Measurements from ENCODE around the gene AMPD2.

AMPD2 gene

GRCh38 chr1:109630081-109630897 lies 10.7 kb downstream of the AMPD2 start:
- TF ChIP-seq CTCF (IDR thresholded peaks at IDR 0.05), result peak; percentile 46
- TF ChIP-seq ZFX (IDR thresholded peaks at IDR 0.05; ENCODE audit: borderline replicate concordance), result no peak
- H3K27ac ChIP-seq, result no peak overlapping the region

- TF ChIP-seq CTCF (IDR thresholded peaks at IDR 0.05) (no peak), ZFX (IDR thresholded peaks at IDR 0.05; ENCODE audit: borderline replicate concordance) (no peak)
- no peak overlapping the region for H3K27ac ChIP-seq
These were observed 11.4 kb downstream of the AMPD2 start for GRCh38 chr1:109630898-109631512.

- TF ChIP-seq CTCF (IDR thresholded peaks at IDR 0.05) (no peak), ZFX (IDR thresholded peaks at IDR 0.05; ENCODE audit: borderline replicate concordance) (no peak)
- H3K27ac ChIP-seq, result peak overlapping the region; percentile 44
These were observed 12.2 kb downstream of the AMPD2 start for GRCh38 chr1:109631513-109632505.

GRCh38 chr1:109632671-109633346 lies 13.2 kb downstream of the AMPD2 start:
- TF ChIP-seq CTCF (IDR thresholded peaks at IDR 0.05) (no peak), ZFX (IDR thresholded peaks at IDR 0.05; ENCODE audit: borderline replicate concordance) (no peak)
- H3K27ac ChIP-seq, result peak overlapping the region; percentile 44

GRCh38 chr1:109634292-109634691 lies 14.7 kb downstream of the AMPD2 start:
- TF ChIP-seq ZFX (IDR thresholded peaks at IDR 0.05; ENCODE audit: borderline replicate concordance), result no peak
- TF ChIP-seq CTCF (IDR thresholded peaks at IDR 0.05), result no peak
- no peak overlapping the region for H3K27ac ChIP-seq

- H3K27ac ChIP-seq, result no peak overlapping the region
- TF ChIP-seq CTCF (IDR thresholded peaks at IDR 0.05), result no peak
- no peak for TF ChIP-seq ZFX (IDR thresholded peaks at IDR 0.05; ENCODE audit: borderline replicate concordance)
These were observed 15.4 kb downstream of the AMPD2 start for GRCh38 chr1:109634771-109635750.

All from 22Rv1 (cell line).